Measurements from ENCODE around the gene TRAPPC8.
"Not testable (repeated sequence)": the region's sequence is repeated elsewhere in the genome, so short reads cannot be mapped to it uniquely, and the experiment has no call there.

Gene TRAPPC8

DNA sequence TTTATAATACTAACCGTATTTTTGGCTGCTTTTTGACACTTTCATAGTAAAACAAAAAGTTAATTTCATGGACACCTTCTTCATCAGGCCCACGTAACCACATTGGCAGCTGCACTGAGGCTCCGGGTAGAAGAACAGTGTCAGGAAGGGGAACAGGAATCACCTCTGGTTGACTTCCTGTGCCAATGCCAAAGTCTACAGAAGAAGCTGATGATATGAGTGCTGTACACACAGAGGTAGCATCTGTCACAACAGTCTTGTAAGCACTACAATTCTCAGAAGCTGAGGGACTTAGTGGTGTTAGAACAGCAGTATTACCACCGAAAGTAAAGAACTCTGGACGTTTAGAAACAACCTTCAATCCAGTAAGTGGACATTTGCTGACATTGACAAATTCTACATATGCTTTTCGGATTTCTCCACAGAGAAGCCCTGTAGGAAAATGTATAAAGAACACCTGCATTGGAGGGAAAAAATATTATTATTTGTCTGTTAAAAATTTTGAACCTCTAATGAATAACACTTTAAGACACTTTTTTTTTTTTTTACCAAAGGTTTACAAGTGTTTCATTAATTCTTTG is 85.3 kb downstream of the TRAPPC8 start:
- no peak for DNase-seq (ENCODE audit: low read depth)

DNA sequence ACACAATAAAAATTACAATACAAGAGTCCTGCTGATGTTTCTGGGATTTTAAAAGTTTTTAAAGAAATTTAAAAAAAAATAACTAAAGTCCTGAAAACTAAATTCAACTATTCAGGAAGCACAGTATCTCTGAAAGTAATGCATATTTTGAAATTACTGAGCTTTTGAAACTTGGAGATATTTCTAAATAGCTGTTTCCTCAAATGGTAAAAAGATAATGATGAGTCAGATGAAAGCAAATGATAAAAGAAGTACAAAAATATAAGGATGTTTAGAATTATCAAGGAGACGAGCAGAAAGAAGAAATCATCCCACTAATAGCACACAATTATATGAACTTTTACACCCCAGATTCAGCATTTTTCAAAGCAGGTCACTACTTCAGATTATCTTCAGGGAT is 92.1 kb downstream of the TRAPPC8 start:
- DNase-seq (ENCODE audit: low read depth): no peak

DNA sequence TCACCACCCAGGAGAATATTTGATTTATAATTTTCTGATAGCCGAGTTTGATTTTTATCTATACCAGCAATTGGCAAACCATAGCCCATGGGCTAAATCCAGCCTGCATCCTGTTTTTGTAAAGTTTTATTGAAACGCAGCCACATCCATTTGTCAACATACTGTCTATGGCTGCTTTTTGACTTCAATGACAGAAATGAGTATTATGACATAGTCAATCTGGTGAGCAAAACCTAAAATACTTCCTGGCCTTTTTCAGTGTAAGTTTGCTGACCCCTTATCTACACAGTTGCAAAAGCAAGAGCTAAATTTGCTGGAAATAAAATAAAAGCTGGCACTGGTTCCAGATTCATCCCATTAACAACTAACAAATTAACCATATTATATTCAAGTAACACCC is 102.4 kb downstream of the TRAPPC8 start:
- no peak for DNase-seq (ENCODE audit: low read depth)

DNA sequence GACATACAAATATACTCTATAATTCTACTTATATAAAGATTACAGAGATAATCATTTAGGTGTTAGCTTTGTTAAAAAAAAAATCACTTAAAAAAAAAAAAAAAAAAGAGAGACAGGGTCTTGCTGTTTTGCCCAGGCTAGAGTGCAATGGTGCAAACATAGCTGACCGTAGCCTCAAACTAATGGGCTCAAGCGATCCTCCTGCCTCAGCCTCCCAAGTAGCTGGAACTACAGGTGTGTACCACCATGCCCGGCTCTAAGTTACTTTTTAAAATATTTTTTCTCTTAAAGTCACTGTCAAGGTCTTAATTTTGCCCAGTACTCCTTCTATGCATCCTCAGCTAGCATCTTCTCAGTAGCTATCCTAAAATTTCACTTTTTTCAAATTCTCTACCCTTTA is 105.0 kb downstream of the TRAPPC8 start:
- no peak for DNase-seq (ENCODE audit: low read depth)

DNA sequence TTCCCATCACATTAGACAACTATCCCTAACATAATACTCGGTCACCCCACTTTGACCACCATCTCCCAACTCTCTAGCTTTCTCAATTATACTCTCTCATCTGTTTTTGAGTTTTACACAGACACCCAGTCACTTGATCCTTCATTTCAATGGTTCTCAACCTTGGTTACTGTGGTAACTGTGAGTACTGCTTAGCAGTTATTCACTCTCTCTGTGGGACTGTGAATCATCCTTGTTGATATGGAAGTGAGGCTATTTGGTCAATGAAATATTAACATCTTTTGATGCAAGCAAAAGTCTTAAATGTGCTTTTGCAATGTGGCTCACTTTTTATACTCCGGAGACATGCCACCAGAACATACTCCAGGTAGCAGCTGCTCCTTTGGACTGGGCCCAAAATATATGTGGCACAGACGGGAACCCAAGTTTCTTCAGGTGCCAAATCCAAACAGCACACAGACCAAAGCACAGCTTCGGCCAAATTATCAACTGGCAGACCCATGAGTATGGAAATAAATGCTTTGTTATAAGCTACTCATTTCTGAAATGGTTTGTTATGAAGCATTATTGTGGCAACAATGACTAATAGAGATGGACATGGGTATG is 107.3 kb downstream of the TRAPPC8 start:
- no peak for DNase-seq (ENCODE audit: low read depth)

DNA sequence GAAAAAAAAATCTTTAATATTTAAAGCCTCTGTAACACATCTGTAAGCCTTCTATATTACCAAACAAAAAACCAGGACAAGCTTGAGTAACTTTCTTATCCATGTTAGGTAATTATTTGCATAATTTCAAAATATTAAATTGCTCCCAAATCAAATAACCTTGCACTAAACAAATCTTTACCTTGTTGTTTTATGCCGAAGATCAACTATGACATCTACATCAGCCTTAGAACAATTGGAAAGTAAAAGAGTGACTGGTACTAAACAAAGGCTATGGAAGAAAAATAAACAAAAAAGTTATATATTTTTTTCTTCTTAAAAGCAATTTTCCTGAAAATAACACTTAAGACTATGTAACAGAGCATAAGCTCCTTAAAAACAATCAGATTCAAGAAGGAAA is 111.0 kb downstream of the TRAPPC8 start:
- DNase-seq (ENCODE audit: low read depth): no peak

DNA sequence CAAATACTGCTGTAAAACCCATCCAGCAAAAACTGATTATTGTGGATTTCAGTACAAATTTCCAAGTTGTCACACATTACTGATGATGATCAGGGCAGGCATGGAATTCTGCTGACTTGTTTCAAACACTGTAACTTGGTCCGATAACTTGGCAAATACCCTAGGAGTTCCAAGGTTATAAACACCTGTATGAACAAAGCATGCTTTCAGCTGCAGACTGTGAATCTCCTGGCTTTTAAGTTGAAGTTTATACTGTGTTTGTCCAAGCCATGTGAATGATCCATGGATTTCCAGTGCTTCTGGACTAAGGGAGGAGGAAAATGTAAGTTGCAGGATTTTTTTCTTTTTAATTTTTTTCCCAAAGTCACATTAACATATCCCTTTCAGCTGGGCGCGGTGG is 112.2 kb downstream of the TRAPPC8 start:
- DNase-seq (ENCODE audit: low read depth): no peak

DNA sequence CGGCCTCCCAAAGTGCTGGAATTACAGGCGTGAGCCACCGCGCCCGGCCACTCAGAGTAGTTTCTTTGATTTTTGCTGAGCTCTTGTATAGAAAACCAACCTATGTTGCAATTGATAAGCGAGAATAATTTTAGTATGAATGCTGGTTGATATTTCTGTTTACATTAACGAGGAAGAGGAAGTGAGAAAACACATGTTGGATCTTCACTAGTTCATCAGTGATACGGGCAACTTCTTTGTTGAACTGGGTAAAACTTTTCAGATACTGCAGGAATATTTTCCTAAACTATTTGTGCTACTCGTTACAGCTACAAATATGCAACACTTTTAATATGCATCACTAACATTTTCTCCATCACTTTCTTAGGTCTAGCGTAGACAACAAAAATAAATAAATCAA is 114.3 kb downstream of the TRAPPC8 start:
- DNase-seq (ENCODE audit: low read depth): no peak

DNA sequence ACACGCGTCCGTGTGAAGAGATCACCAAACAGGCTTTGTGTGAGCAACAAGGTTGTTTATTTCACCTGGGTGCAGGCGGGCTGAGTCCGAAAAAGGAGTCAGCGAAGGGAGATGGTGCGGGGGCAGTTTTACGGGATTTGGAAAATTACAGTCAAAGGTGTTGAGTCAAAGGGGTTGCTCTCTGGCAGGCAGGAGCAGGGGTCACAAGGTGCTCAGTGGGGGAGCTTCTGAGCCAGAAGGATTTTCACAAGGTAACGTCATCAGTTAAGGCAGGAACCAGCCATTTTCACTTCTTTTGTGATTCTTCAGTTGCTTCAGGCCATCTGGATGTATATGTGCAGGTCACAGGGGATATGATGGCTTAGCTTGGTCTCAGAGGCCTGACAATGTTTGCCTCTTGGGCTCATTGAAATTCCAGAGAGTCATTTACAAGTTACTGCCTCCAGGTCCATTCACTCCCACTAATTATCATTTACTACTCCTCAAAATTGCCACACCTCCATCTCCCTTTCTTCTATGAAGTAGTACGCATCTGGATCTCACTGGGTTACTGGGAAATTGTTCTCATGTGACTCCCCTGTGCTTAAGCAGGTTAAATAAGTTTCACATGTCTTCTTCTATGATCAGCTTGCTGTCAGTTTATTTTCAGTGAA is 116.1 kb downstream of the TRAPPC8 start:
- DNase-seq (ENCODE audit: low read depth): not testable (repeated sequence)

DNA sequence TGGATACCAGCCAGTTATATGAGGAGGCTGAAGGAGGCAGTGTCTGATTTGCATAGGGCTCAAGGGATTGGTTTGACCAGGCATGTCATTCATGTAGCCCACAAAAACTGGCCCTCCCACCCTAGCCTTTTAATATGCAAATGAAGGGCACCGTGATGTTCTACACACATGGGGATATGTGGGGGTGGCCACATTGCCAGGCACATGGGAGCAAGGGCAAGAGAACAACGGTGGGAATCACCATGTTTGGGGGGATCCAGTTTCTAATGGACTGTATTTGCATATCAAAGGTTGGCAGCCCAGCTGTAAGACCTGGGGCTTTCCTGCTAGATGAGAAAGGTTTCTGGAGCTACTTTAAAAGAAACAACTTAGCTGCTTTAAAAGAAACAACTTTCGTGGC is 117.2 kb downstream of the TRAPPC8 start:
- DNase-seq (ENCODE audit: low read depth): no peak

DNA sequence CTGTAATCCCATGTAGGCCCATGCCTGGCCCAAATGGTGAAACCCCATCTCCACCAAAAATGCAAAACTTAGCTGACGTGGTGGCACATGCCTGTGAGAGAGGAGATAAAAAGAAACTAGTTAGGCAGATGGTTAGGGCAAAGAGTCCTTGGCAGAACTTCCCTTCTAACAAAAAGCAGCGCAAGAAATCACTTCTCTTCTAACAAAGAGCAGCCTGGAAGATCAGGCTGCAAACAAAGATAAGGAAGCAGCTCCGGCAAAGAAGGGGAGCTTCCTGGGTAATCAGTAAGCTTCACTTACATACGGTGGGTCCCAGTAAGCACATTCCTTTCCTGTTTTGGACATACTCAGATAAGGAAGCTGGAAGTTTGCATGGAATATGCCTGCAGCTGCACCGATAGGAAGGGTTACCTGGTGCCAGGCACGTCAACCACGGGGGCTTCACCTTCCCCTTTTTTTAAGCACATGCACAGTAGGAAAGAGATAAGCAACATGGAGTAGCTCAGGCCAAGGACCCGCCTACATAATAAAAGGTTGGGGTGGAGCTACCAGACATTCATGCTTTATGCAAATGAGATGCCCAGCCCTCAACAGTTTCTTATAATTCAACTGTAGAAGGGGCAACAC is 121.3 kb downstream of the TRAPPC8 start:
- DNase-seq (ENCODE audit: low read depth): no peak

DNA sequence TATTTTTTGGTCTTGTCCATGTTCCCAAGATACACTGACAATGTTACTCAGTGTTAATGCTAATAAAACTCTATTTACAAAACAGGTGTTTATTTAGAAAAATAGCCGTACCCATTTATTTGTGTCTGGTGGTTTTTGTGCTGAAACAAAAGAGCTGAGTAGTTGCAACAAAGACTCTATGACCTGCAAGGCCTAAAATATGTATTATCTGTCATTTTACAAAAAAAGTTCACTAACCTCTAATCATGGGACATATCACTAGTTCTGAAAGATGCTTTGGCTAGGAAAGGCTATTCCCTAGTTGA is 123.1 kb downstream of the TRAPPC8 start:
- DNase-seq (ENCODE audit: low read depth): no peak

DNA sequence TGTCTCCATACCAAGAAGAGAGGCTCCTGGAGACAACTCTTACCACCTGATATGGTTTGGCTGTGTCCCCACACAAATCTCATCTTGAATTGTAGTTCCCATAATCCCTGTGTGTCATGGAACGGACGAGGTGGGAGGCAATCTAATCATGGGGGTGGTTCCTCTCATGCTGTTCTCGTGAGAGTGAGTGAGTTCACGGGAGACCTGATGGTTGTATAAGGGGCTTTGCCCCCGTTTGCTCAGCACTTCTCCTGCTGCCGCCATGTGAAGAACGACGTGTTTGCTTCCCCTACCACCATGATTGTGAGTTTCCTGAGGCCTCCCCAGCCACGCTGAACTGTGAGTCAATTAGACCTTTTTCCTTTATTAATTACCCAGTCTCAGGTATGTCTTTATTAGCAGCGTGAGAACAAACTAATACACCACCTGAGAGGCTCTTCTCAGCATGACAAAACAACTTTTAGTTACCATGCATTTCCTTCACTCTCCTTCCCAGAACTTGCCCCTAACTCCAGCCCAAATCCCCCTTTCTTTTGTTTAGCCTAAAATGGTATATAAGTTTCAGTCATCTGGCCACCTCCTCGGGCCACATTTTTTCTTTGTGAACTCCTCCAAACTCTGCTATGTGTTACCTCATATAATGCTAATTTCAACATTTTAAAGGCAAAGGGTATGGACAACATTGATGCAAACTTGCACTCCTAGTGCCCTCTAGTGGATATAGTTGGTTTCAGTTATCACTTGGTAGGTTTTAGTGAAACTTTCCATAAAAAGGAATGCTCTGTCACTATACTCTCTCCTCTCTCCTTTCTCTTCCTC is 123.6 kb downstream of the TRAPPC8 start:
- DNase-seq (ENCODE audit: low read depth): no peak

DNA sequence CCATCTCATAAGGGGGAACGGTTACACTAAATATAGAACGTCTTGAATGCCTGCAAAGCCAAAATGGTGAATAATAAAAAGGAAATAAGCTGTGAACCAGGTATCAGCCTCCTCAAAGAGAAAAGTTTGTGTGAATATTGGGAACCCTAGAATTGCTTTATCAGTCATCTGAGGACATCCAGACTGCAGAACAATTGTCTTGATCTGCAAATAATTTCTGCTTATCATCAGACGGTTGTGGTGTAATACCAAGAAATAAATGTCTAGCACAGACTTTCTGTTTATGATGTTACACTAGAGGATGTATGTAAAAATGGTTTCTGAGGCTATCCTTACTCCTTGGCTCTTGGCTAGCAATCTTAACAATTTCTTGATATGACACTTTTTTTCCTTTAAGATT is 128.8 kb downstream of the TRAPPC8 start:
- DNase-seq (ENCODE audit: low read depth): no peak

DNA sequence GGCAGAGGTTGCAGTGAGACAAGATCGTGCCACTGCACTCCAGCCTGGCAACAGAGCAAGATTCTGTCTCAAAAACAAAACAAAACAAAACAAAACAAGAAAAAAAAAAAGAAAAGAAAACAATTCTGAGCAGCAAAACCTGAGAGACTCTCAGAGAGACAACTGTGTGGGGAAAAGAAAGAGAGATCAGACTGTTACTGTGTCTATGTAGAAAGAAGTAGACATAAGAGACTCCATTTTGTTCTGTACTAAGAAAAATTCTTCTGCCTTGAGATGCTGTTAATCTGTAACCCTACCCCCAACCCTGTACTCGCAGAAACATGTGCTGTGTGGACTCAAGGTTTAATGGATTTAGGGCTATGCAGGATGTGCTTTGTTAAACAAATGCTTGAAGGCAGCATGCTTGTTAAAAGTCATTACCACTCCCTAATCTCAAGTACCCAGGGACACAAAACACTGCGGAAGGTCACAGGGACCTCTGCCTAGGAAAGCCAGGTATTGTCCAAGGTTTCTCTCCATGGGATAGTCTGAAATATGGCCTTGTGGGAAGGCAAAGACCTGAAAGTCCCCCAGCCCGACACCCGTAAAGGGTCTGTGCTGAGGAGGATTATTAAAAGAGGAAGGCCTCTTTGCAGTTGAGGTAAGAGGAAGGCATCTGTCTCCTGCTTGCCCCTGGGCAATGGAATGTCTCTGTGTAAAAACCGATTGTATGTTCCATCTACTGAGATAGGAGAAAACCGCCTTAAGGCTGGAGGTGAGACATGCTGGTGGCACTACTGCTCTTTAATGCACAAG is 132.4 kb downstream of the TRAPPC8 start:
- not testable (repeated sequence) for DNase-seq (ENCODE audit: low read depth)

DNA sequence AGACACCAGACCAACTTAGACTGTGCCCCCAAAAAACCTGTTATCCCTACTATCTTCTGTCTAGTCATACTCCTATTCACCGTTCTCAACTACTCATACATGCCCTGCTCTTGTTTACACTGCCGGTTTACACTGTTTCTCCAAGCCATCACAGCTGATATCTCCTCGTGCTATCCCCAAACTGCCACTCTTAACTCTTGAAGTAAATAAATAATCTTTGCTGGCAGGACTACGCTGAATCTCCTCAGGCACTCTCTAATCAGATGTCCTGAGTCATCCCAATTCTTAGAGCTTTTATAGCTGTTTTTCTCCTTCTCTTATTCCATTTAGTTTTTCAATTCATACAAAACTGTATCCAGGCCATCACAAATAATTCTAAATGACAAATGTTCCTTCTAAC is 133.9 kb downstream of the TRAPPC8 start:
- DNase-seq (ENCODE audit: low read depth): not testable (repeated sequence)

DNA sequence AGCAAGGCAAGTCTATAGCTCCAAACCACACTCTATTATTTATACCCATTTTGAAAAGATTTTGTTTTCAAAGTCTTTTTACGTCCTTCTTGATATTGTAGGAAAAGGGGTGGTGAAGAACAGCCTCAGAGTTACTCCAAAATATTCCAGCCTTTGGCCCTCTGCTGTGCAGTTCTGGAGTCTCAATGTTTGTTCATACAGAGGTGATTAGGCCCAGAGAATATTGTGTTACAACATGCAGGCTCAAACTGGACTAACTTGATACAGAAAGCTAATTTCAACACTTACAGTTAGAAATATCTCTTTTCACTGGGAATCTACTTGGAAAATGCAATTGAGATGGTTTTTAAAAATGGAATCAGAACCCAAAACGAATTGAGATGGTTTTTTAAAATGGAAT is 141.8 kb downstream of the TRAPPC8 start:
- no peak for DNase-seq (ENCODE audit: low read depth)

DNA sequence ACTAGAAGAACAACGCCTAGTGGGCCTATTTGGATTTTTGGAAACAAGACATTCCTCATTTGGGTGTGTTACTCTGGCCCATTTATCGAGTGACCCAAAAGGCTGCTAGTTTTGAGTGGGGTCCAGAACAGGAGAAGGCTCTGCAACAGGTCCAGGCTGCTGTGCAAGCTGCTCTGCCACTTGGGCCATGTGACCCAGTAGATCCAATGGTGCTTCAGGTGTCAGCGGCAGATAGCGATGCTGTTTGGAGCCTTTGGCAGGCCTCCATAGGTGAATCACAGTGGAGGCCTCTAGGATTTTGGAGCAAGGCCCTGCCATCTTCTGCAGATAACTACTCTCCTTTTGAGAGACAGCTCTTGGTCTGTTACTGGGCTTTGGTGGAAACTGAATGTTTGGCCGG is 143.7 kb downstream of the TRAPPC8 start:
- DNase-seq (ENCODE audit: low read depth): not testable (repeated sequence)

DNA sequence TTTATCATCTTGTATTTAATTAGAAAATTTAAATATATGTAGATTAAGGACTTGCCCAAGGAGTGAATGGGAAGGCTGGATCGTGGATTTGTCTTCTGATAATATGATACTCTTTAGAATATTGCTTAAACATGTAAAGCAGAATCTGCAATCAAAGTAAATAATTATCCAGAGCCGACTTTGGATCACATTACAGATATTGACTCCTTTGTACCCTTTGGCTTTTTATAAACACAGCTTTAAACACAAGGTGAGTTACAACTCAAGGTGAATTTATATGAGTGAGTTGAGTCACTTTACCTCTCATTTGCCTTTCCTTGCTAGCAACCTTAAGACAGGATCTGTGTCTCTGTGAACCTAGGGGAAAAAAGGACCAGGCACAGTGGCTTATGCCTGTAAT is 144.5 kb downstream of the TRAPPC8 start:
- no peak for DNase-seq (ENCODE audit: low read depth)

DNA sequence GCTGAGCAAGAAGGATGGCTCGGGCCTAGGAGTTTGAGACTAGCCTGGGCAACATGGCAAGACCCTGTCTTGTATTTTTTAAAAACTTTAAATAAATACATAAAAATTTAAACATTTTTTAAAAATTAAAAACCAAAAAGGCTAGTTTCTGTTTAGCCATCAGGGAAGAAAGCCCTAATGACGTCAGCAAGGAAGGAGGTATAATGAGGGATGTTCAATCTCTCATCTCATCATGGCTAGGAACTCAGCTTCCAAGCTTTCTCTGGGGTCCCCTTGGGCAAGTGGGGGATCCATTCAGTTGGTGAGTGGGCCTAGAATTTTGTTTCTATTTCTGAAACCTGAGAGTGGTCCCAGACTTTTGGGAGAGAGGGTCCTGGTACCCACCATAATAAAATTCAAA is 147.2 kb downstream of the TRAPPC8 start:
- DNase-seq (ENCODE audit: low read depth): no peak

DNA sequence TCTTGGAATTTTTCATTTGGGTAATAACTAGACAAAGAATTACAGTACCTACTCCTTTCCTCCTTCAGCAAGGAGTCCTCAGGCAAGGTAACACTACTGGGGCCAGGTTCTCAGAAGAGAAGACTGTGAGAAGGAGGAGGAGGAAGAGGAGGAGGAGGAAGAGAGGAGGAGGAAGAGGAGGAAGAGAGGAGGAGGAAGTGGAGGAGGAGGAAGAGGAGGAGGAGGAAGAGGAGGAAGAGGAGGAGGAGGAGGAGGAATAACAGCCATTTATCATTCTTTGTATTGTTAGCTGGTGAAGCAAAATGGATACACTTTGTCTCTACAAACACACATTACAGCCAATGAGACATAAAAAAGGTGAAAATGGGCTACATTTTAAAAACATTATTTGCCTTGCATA is 149.4 kb downstream of the TRAPPC8 start:
- no peak for DNase-seq (ENCODE audit: low read depth)

DNA sequence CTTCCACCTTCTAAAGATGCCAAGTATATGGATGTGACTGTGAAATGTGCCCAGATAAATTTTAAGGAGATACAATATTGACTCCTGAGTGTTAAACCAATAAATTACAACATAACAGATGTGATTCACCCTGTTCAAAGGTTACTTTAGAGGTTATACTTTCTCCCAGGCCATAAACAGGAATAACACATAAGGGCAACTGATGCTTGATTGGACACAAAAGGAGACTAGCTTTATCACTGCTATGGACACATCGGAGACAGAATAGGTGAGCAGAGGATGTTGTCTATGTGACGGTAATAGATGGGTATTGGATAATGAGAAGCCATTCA is 150.4 kb downstream of the TRAPPC8 start:
- DNase-seq (ENCODE audit: low read depth): no peak

Data from T follicular helper cell (primary cell).